Activated CD8-positive, alpha-beta memory T cell treated with anti-CD3 and anti-CD28 coated beads, Interleukin-2, amount 50 U/mL, for 48 hours (primary cell): ENCODE data around the gene GPX6.
"Not testable (repeated sequence)": the region's sequence is repeated elsewhere in the genome, so short reads cannot be mapped to it uniquely, and the experiment has no call there.

Experiments
- DNase-seq: peaks from one replicate; pipeline ENCODE4 v3.0.0-alpha.2; 2020

The GPX6 gene

GRCh38 chr6:28478518-28478917 lies 37.1 kb downstream of the GPX6 start:
- no peak for DNase-seq

GRCh38 chr6:28474441-28475219 lies 41.0 kb downstream of the GPX6 start:
- no peak for DNase-seq

DNA sequence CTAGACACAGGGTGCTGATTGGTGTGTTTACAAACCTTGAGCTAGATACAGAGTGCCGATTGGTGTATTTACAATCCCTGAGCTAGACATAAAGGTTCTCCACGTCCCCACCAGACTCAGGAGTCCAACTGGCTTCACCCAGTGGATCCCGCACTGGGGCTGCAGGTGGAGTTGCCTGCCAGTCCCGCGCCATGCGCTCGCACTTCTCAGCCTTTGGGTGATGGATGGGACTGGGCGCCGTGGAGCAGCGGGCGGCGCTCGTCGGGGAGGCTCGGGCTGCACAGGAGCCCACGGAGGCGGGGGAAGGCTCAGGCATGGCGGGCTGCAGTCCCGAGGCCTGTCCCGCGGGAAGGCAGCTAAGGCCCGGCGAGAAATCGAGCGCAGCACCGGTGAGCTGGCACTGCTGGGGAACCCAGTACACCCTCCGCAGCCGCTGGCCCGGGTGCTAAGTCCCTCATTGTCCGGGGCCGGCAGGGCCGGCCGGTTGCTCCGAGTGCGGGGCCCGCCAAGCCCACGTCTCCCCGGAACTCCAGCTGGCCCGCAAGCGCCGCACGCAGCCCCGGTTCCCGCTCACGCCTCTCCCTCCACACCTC lies 46.3 kb downstream of the GPX6 start:
- not testable (repeated sequence) for DNase-seq

- no peak for DNase-seq
Observed at GRCh38 chr6:28468056-28468455, 47.5 kb downstream of the GPX6 start.

DNA sequence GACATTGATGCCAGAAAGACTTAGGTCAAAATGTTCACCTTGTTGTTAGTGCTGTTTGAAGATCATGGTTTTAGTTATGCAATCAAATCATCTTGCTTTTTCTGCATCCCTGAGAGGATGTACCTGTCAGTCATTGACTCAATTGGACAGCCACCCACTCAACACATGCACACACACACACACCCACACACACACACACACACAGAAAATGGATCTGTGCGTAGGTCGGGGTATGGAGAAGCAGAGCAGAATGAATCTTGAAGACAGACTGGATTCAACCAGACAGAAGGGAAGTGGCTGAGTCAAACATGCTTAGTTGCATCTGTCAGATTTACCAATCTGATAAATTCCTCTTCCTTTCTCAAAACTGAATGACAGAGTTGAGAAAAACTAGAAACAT lies 53.2 kb downstream of the GPX6 start:
- no peak for DNase-seq

DNA sequence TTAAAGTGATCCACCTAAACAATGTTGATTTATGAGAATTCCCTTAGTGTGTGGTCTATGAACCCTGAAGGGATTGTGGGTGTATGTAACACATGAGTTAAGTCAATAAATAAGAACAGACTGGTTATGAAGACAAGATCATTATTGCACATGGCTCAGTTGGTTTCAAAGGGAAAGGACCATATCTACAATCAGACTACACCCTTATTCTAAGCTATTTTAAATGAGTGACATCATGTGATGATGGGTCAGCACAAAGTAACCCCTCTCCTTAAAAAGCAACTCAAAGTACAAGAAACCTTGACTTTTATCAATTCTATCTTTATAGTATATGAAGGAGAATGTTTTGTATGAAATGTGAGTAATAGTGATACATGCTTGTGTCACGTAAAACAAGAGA lies 57.0 kb downstream of the GPX6 start:
- DNase-seq = no peak
